22Rv1 (cell line): Measurements from ENCODE around the gene TBC1D22A.

ENCODE experiments used
- H3K27ac ChIP-seq: fragments of 450-650 bp; 2 replicates; pipeline ENCODE4 v1.5.1; 2017
- ZFX ChIP-seq: fragments of 450-650 bp; IDR thresholded peaks from 2 replicates; pipeline ENCODE4 v1.6.1; 2017; ENCODE audit warnings: antibody characterized with exemption, borderline replicate concordance
- TF ChIP-seq, protein P1 (sequence below): fragments of 450-650 bp; IDR thresholded peaks from 2 replicates; pipeline ENCODE4 v1.5.1; 2017; ENCODE audit warnings: mild to moderate bottlenecking

TBC1D22A gene

DNA sequence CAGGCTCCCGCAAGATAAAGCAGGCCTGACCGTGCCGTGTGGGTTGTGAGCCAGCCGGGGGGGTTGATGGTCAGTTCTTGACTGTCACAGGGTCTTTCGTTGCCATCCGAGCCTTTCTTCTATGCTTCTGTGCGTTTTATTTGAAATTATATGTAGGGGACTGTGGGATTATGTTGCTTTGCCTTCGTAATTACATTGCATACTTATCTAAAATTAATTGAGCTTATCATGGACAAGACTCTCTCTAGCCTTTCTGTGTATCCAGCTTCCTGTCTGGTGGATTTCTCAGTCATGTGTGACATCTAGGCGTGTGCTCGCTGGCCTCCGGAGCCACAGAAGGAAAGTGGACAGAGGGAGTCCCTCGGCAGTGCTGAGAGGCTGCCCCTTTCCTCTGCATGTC, 93.2 kb downstream of the TBC1D22A start:
- no peak overlapping the region for H3K27ac ChIP-seq
- TF ChIP-seq, protein P1, sequence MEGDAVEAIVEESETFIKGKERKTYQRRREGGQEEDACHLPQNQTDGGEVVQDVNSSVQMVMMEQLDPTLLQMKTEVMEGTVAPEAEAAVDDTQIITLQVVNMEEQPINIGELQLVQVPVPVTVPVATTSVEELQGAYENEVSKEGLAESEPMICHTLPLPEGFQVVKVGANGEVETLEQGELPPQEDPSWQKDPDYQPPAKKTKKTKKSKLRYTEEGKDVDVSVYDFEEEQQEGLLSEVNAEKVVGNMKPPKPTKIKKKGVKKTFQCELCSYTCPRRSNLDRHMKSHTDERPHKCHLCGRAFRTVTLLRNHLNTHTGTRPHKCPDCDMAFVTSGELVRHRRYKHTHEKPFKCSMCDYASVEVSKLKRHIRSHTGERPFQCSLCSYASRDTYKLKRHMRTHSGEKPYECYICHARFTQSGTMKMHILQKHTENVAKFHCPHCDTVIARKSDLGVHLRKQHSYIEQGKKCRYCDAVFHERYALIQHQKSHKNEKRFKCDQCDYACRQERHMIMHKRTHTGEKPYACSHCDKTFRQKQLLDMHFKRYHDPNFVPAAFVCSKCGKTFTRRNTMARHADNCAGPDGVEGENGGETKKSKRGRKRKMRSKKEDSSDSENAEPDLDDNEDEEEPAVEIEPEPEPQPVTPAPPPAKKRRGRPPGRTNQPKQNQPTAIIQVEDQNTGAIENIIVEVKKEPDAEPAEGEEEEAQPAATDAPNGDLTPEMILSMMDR = no peak
- no peak for TF ChIP-seq ZFX

DNA sequence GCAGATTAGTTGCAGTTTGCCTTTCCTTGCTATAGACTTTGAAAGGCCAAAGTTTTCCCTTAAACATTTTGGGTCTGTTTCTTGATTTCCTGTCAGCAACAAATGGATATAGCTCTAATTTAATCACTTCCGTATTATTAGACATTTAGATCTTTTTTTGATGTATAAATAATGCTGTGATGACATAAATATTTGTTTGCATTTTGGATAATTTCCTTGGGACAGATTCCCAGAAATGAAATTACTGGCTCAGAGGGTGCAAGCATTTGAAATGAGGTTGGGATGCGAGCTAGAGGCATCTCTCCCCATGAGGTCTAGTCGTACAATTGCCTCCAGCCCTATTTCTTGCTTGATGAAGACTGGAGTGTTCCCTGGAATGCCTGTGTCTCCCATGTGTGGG, 94.2 kb downstream of the TBC1D22A start:
- no peak for TF ChIP-seq ZFX
- TF ChIP-seq, protein P1 = no peak
- H3K27ac ChIP-seq = no peak overlapping the region

DNA sequence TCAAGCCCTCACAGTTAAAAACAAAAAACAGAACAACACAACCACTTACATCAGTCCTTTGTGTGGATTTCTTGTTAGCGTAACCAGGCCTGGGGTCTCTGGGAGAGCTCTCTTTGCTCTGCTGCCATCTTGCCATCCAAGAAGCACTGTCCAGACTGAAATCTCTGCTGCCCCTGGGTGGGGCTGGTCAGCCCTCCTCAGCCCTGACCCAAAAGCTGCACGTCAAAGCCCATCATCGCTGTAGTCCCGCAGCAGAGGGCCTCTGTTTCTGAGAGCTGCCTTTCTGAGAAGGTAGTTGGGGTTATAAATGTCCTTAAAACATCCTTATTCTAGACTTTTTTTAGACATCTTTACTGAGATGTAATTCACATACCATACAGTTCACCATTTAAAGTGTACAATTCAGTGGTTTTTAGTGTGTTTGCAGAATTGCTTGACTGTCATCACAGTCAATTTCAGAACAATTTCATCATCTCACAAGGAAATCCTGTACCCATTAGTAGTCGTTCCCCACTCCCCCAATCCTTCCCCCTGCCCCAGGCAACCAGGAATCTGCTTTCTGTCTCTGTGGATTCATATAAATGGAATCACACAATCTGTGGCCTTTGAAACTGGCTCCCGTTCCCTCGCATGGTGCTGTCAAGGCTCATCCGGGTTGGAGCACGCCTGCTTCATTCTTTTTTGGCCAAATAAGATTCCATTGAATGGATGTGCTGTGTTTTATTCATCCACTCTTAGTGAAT, 94.9 kb downstream of the TBC1D22A start:
- TF ChIP-seq ZFX = no peak
- TF ChIP-seq, protein P1 = no peak

DNA sequence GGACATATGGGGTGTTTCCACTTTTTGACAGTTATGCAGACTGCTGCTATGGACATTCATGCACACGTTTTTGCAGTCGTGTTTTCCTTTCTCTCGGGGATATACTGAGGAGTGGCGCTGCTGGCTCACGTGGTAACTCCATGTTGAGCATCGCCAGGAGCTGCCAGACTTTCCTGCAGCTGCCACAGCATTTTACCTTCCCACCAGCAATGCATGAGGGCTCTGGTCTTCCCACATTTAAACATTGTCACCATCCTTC, 95.4 kb downstream of the TBC1D22A start:
- no peak for TF ChIP-seq ZFX
- TF ChIP-seq, protein P1 = no peak
- H3K27ac ChIP-seq = no peak overlapping the region

More for the DNA sequence above, 94.9 kb downstream of the TBC1D22A start:
- no peak overlapping the region for H3K27ac ChIP-seq

DNA sequence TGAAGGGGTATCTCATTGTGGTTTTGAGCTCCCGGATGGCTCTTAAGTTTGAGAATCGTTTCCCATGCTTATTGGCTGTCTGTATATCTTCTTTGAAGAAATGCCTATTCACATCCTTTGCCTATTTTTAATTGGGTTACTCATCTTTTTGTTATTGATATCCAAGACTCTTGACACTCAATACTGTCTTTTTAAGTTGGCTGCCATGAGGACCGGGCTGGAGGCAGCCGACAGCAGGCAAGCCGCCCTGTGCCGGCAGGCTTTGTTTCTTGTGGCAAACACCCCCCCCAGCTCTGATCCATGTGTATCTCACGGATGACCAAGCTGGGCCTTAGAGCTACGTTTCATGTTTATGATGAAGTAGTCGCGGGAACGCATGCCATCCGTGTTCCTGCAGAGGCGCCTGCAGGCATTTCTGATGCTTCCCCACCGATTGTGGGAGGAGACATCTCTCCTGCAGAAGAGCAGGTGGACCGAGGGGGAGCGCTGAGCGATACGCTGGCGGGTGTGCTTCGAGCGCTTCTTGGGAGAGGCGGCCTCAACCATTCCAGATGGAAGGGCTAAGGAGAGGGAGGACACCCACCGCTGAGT, 95.8 kb downstream of the TBC1D22A start:
- TF ChIP-seq ZFX = no peak
- TF ChIP-seq, protein P1 = no peak
- H3K27ac ChIP-seq = no peak overlapping the region

DNA sequence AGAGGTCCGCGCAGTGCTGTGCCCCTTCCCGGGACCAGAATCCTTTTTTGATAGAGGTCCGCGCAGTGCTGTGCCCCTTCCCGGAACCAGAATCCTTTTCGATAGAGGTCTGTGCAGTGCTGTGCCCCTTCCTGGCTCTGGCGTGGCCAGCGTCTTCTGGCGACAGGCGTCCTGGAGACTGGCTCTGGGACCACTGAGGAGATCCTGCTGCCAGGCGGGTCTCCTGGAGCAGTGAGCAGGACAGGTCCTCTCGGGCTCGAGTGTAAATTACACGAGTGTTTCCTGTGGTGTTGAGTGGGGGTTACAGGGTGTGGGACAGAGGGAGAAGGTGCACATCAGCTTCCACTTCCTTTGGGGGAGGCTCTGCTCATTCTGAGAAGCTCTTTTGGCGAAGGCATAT, 98.1 kb downstream of the TBC1D22A start:
- no peak for TF ChIP-seq ZFX
- TF ChIP-seq, protein P1 = no peak
- no peak overlapping the region for H3K27ac ChIP-seq

DNA sequence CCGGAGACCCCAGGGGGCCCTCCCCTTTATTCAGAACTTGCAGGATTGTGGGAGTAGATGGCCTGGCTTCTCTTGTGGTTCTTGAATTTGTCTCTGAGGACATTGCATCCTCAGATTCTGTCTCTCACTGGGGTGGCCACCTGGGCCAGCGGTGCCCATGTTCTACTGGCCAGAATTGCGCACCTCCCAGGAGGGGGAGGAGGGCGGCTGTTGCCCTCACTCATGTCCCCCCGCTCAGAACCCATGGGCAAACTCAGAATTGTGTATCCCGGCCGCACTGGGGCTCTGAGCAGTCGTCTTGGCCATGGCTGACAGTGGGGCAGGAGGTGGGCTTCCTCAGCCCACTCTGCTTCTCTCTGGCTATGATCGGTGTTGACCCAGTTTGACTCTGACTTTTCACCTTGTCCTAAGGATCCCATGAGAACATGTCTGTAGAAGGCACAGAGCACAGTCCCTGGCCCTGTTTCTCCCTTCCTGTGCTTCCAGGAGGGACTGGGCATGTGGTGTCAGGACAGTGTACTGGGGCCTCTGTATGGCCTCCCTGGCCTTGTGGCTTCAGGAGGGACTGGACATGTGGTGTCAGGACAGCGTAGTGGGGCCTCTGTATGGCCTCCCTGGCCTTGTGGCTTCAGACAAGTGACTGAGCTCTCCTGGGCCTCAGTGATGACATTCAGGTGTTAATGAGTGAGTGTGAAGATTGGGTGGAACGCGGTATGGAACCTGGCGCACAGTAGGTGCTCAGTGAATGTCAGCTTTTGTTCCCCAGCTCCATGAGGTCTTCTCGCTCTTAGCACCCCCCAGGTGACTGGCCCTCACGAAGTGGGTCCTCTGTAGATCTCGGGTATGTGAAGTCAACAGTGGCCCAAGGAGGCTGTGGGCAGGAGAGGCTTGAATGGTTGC, 99.3 kb downstream of the TBC1D22A start:
- no peak for TF ChIP-seq ZFX
- TF ChIP-seq, protein P1 = no peak
- H3K27ac ChIP-seq = no peak overlapping the region
